Glutamatergic neuron (in vitro differentiated cells): ENCODE measurements around the gene TRPV5. TPM values are rescaled to one million over a fixed set of nuclear protein-coding genes. Genes with fewer than 3 reads are reported as not detected.

Experiments used
- DNase-seq: peaks from one replicate; pipeline ENCODE4 v3.0.0; 2022
- H3K27ac Mint-ChIP-seq: one replicate; pipeline ENCODE4 v1.8.0; 2020; ENCODE audit warnings: mild to moderate bottlenecking, mixed read lengths, inconsistent platforms; ENCODE audit not compliant: unreplicated experiment
- H3K27me3 Mint-ChIP-seq: one replicate; pipeline ENCODE4 v1.8.0; 2020; ENCODE audit warnings: mild to moderate bottlenecking, moderate library complexity, mixed read lengths, inconsistent platforms; ENCODE audit not compliant: unreplicated experiment
- H3K36me3 Mint-ChIP-seq: one replicate; pipeline ENCODE4 v1.8.0; 2020; ENCODE audit warnings: mild to moderate bottlenecking, mixed read lengths, inconsistent platforms; ENCODE audit not compliant: unreplicated experiment
- H3K4me1 Mint-ChIP-seq: one replicate; pipeline ENCODE4 v1.8.0; 2020; ENCODE audit warnings: mild to moderate bottlenecking, low read depth, mixed read lengths, inconsistent platforms; ENCODE audit not compliant: unreplicated experiment
- H3K4me3 Mint-ChIP-seq: one replicate; pipeline ENCODE4 v1.8.0; 2020; ENCODE audit warnings: mild to moderate bottlenecking, mixed read lengths, inconsistent platforms; ENCODE audit not compliant: unreplicated experiment
- H3K9me3 Mint-ChIP-seq: one replicate; pipeline ENCODE4 v1.8.0; 2020; ENCODE audit warnings: mild to moderate bottlenecking, moderate library complexity, mixed read lengths, inconsistent platforms; ENCODE audit not compliant: unreplicated experiment
- CTCF ChIP-seq: fragments of 200-600 bp; sonication (generic); IDR thresholded peaks from one replicate; pipeline ENCODE4 v1.5.0; 2021; ENCODE audit not compliant: partially characterized antibody, unreplicated experiment
- total RNA-seq: library from RNA; stranded (reverse); fragmentation: NEBNext Ultra II Directional; extraction: Animal tissue kit (Norgen Biotek cat#: 25700); gene quantifications from one replicate; pipeline ENCODE4 v1.2.1, GENCODE V29; 2021; ENCODE audit not compliant: unreplicated experiment

TRPV5 gene
- total RNA-seq, 1 donor from 2014 or later: 0.15 TPM

GRCh38 chr7:142894985-142895593 is 38.5 kb downstream of the TRPV5 start:
- H3K36me3 Mint-ChIP-seq: no peaks in the 10 kb centered on the region
- no peak for DNase-seq
- no peak overlapping the region for H3K4me3 Mint-ChIP-seq
- H3K27me3 Mint-ChIP-seq: peaks cover 9% of the 10 kb centered on the region
- H3K4me1 Mint-ChIP-seq: no peaks in the 10 kb centered on the region
- TF ChIP-seq CTCF: no peak
- H3K27ac Mint-ChIP-seq: no peak overlapping the region
- no peaks in the 10 kb centered on the region for H3K9me3 Mint-ChIP-seq

GRCh38 chr7:142894112-142894984 is 39.2 kb downstream of the TRPV5 start:
- no peaks in the 10 kb centered on the region for H3K9me3 Mint-ChIP-seq
- DNase-seq: no peak

GRCh38 chr7:142892951-142893350 is 40.6 kb downstream of the TRPV5 start:
- Mint-ChIP-seq H3K27me3 (peaks cover 11% of the 10 kb centered on the region), H3K36me3 (no peaks in the 10 kb centered on the region), H3K27ac (no peak overlapping the region), H3K9me3 (no peaks in the 10 kb centered on the region), H3K4me1 (no peaks in the 10 kb centered on the region), H3K4me3 (no peak overlapping the region)
- TF ChIP-seq CTCF: no peak
- no peak for DNase-seq

More at GRCh38 chr7:142894112-142894984, 39.2 kb downstream of the TRPV5 start:
- H3K36me3 Mint-ChIP-seq: no peaks in the 10 kb centered on the region
- peaks cover 9% of the 10 kb centered on the region for H3K27me3 Mint-ChIP-seq
- TF ChIP-seq CTCF: no peak
- H3K4me1 Mint-ChIP-seq: no peaks in the 10 kb centered on the region
- H3K27ac Mint-ChIP-seq: no peak overlapping the region
- H3K4me3 Mint-ChIP-seq: no peak overlapping the region

GRCh38 chr7:142891490-142892082 is 42.0 kb downstream of the TRPV5 start:
- no peaks in the 10 kb centered on the region for H3K4me1 Mint-ChIP-seq
- H3K9me3 Mint-ChIP-seq: peaks cover 2% of the 10 kb centered on the region
- H3K4me3 Mint-ChIP-seq: no peak overlapping the region
- DNase-seq: no peak
- H3K36me3 Mint-ChIP-seq: no peaks in the 10 kb centered on the region
- no peak for TF ChIP-seq CTCF
- no peak overlapping the region for H3K27ac Mint-ChIP-seq
- H3K27me3 Mint-ChIP-seq: peaks cover 13% of the 10 kb centered on the region
